ENCODE results near the gene PAPOLB. TPM values are rescaled to one million over a fixed set of nuclear protein-coding genes. Genes with fewer than 3 reads are reported as not detected.

PAPOLB gene
- total and polyA plus RNA-seq, 7 donors: 0.01 to 0.11 TPM; not detected in 5

- intact Hi-C loops (cut with DNase I): no loop called here
- WGBS, 3 donors: 28 to 37% (median 29%) methylated on average over 4 of the region's 4 CpGs
These were observed 12.4 kb downstream of the PAPOLB start for GRCh38 chr7:4849390-4849789.

GRCh38 chr7:4845740-4846142 lies 16.1 kb downstream of the PAPOLB start:
- no peak for TF ChIP-seq CTCF (IDR thresholded peaks at IDR 0.05)
- no peak overlapping the region for H3K4me3 ChIP-seq
- H3K27ac ChIP-seq: no peak overlapping the region

More at GRCh38 chr7:4849390-4849789, 12.4 kb downstream of the PAPOLB start:
- Histone ChIP-seq H3K4me3 (no peak overlapping the region), H3K27ac (no peak overlapping the region), H3K27me3 (ENCODE audit: insufficient read depth in 3 of 3, low read length in 2 of 3) (peaks cover 0 to 2% (median 0%) of the 10 kb centered on the region in 3 donors), H3K4me1 (no peaks in the 10 kb centered on the region), H3K9me3 (no peaks in the 10 kb centered on the region), H3K36me3 (ENCODE audit: insufficient read depth in 1 of 2, low read depth in 1 of 2) (no peaks in the 10 kb centered on the region)
- no peak for ATAC-seq
- TF ChIP-seq CTCF (IDR thresholded peaks at IDR 0.05): peak; percentile 12
- no peak for DNase-seq

GRCh38 chr7:4842319-4843064 lies 19.3 kb downstream of the PAPOLB start:
- intact Hi-C loops (cut with DNase I): no loop called here
- H3K4me1 ChIP-seq: no peaks in the 10 kb centered on the region
- ATAC-seq (no peak), DNase-seq (no peak)
- H3K27me3 ChIP-seq (ENCODE audit: insufficient read depth in 3 of 3, low read length in 2 of 3): no peaks in the 10 kb centered on the region
- H3K9me3 ChIP-seq: no peaks in the 10 kb centered on the region
- WGBS, 3 donors: 58 to 67% (median 65%) methylated on average over 21 to 22 of the region's 22 CpGs
- TF ChIP-seq CTCF (IDR thresholded peaks at IDR 0.05): no peak
- no peak overlapping the region for H3K4me3 ChIP-seq
- no peaks in the 10 kb centered on the region for H3K36me3 ChIP-seq (ENCODE audit: insufficient read depth in 1 of 2, low read depth in 1 of 2)
- H3K27ac ChIP-seq: no peak overlapping the region

More at GRCh38 chr7:4845740-4846142, 16.1 kb downstream of the PAPOLB start:
- intact Hi-C loops (cut with DNase I): no loop called here
- DNase-seq: no peak
- ATAC-seq: no peak
- peaks cover 0 to 2% (median 0%) of the 10 kb centered on the region in 3 donors for H3K27me3 ChIP-seq (ENCODE audit: insufficient read depth in 3 of 3, low read length in 2 of 3)
- H3K9me3 ChIP-seq: no peaks in the 10 kb centered on the region
- 29 to 38% (median 36%) methylated on average over 18 of the region's 18 CpGs for WGBS, 3 donors
- H3K36me3 ChIP-seq (ENCODE audit: insufficient read depth in 1 of 2, low read depth in 1 of 2): no peaks in the 10 kb centered on the region
- H3K4me1 ChIP-seq: no peaks in the 10 kb centered on the region

GRCh38 chr7:4841836-4842235 lies 20.0 kb downstream of the PAPOLB start:
- Histone ChIP-seq H3K4me3 (no peak overlapping the region), H3K27ac (no peak overlapping the region), H3K27me3 (ENCODE audit: insufficient read depth in 3 of 3, low read length in 2 of 3) (no peaks in the 10 kb centered on the region), H3K4me1 (no peaks in the 10 kb centered on the region), H3K9me3 (no peaks in the 10 kb centered on the region), H3K36me3 (ENCODE audit: insufficient read depth in 1 of 2, low read depth in 1 of 2) (no peaks in the 10 kb centered on the region)
- 90 to 93% (median 91%) methylated on average over 13 of the region's 13 CpGs for WGBS, 3 donors
- DNase-seq (no peak), ATAC-seq (no peak)
- TF ChIP-seq CTCF (IDR thresholded peaks at IDR 0.05): no peak
- intact Hi-C loops (cut with DNase I): no loop called here
